B cell (primary cell): ENCODE data around the gene CALHM3.

Experiments
- EZH2 ChIP-seq: IDR thresholded peaks from 2 replicates; pipeline ENCODE4 v1.6.1; 2012; ENCODE audit warnings: borderline replicate concordance, low read depth, mild to moderate bottlenecking, moderate library complexity, low read length; ENCODE audit not compliant: insufficient read depth, poor library complexity, severe bottlenecking
- TF ChIP-seq, protein P1 (sequence below): fragments of 200-600 bp; IDR thresholded peaks from one replicate; pipeline ENCODE4 v1.8.0; 2022; ENCODE audit warnings: antibody characterized with exemption, mild to moderate bottlenecking

DNA sequence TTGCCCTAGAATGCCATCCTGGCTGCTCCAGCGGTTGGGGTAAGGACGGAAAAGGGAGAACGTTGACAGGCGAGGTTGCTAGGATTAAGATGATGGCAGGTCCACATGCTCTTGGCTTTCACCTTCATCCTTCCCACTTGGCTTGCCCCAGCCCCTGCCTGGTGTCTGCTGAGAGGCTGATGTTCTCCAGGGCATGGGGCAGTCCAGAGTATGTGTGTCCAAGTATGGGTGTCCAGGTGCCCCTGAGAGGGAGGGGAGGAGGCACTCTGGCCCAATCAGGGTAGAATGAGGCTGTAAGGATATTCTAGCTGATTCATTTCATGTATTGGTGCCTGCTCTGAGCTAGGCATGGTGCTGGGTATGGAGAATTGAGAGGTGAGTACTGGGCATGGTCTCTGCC lies 27.0 kb upstream of the CALHM3 start:
- TF ChIP-seq, protein P1, sequence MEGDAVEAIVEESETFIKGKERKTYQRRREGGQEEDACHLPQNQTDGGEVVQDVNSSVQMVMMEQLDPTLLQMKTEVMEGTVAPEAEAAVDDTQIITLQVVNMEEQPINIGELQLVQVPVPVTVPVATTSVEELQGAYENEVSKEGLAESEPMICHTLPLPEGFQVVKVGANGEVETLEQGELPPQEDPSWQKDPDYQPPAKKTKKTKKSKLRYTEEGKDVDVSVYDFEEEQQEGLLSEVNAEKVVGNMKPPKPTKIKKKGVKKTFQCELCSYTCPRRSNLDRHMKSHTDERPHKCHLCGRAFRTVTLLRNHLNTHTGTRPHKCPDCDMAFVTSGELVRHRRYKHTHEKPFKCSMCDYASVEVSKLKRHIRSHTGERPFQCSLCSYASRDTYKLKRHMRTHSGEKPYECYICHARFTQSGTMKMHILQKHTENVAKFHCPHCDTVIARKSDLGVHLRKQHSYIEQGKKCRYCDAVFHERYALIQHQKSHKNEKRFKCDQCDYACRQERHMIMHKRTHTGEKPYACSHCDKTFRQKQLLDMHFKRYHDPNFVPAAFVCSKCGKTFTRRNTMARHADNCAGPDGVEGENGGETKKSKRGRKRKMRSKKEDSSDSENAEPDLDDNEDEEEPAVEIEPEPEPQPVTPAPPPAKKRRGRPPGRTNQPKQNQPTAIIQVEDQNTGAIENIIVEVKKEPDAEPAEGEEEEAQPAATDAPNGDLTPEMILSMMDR = no peak
- no peak for TF ChIP-seq EZH2
